Urothelium cell line (cell line): ENCODE data around the gene AP2A2.
A peak's percentile ranks its signal among the peaks of the same experiment; 100 is the strongest.

Experiments
- DNase-seq: peaks from one replicate; pipeline ENCODE4 v3.0.0; 2011; ENCODE audit warnings: low spot score, mixed read lengths
- FAIRE-seq: peaks from 2 replicates; lab custom pipeline; 2011; peaks lifted over from hg19 to GRCh38; lab: Jason Lieb, UNC

AP2A2 gene

DNA sequence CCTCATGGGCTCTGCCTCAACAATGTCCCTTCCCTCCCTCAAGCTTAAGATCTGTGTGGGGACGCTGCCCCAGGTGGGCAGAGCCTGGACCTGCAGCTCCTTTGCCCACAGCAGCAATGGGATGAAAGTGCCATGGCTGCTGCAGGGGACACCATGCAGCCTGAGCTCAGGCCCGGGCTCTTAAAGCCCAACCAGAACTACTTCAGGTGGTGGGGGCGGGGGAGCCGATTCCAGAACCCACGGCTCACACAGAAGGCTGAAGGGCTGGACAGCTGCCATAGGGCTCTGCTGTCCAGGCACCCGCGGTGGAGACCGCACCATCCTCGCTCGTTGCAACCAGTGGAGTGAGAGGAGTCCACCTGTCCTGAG lies 27.5 kb upstream of the AP2A2 start:
- DNase-seq (no peak), FAIRE-seq (no peak)

DNA sequence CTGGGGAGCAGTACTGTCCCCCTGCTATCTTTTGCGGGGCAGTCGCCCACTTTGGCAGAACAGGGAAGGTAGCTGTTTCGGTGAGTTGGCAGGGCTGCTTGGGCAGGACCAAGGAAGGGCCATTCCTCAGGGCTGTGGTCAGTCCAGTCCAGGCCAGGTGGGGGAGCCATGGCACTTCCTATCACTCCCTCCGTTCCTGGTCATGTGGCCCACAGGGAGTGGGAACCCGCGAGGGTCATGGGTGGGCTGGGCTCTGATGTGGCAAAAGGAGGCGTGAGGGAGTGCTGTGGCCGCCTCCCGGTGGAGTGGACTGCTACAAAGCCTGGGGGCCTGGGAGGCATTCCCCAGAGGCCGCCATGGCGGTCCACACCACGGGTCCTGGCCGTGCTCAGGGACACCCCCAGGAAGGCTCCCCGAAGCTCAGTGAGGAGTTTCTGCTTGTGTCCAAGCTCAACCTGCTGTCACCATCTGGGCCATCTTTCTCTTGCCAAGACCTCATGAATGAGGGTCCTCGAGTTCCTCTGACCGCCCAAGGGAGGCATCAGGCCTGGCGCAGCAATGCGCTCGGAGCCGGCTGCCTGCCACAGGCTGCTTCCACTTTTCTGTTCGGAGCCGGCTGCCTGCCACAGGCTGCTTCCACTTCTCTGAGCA lies 27.0 kb upstream of the AP2A2 start:
- DNase-seq (no peak), FAIRE-seq (no peak)

DNA sequence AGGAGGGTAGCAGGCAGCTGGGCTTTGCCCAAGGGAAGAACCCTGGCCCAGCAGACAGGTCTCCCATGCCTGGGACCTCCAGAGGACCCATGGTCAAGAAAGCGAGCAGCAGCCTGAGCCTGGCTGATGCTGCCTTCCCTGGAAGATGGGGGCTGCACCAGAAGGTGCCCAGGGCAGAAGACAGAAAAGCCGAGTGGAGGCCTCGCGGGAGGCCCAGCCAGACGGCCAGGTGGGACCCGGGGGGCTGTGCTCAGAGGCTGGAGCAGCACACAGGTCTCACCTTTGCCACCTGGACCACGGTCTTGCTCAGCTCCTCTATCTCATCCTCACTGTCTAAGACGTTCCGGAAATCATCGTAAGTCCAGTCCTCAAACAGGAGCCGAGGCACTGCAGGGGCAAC lies 25.9 kb upstream of the AP2A2 start:
- no peak for DNase-seq
- FAIRE-seq, result no peak

DNA sequence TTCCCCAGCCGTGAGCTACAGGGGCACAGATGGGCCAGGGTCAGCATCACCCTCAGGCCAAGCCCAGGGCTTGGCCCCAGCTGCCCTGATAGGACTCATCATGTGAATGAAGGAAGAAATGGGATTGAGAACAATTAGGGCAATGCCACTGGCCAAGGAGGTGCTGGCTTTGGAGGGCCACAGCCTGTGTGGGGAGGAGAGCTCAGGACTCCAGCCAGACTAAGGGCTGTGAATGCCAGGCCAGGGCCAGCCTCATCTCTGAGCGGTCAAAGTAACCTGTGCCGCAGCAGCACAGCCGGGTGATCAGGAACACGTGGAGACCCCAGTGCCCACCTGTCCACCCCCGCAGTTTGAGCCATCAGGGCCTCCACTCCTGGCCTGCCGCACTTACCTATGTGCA lies 25.1 kb upstream of the AP2A2 start:
- DNase-seq (no peak), FAIRE-seq (no peak)

DNA sequence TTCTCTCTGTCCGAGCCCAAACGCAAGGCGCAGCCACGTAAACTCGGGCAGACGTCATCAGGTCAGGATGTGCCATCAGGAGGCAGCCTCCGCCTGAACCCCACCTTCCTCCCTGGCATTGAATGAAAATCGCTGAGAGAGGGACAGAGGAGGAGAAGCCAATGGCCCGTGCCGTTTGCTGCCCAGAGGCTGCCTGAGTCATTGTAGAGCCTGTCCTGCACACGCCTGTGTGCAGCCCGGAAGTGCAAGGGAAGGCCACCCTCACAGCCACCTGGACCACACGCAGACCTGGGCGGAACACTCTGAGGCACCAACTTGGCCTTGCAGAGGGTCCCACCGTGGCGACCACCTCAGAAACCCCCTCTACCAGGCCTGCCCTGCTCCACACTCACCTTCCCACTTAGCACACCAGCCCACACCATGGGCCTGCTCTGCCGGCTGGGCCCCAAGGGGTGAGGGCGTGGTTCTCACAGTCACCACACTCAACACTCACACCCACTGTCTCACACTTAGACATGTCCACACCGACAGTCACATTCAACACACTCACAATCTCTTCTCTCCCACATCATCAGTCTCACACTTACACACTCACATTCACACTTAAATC lies 24.1 kb upstream of the AP2A2 start:
- no peak for FAIRE-seq

DNA sequence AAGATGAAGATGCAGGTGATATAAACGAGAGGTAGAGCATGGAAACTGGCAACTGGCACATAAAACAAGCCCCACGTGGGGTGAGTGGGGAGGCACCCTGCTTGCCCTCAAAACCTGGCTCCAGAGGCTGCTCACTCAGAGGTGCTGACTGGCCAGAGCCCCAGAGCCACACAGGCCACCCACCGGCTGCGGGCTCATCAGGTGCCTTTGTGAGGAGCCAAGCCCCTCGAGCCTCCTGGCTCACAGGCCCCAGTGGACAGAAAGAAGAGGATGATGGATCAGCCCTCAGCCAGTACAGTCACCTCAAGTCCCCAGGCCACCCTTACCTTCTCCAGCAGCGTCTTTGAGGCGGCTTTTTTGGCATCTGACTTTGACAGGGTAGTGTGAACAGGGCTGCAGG lies 21.3 kb upstream of the AP2A2 start:
- FAIRE-seq, result no peak

More for the DNA sequence above, 24.1 kb upstream of the AP2A2 start:
- no peak for DNase-seq

DNA sequence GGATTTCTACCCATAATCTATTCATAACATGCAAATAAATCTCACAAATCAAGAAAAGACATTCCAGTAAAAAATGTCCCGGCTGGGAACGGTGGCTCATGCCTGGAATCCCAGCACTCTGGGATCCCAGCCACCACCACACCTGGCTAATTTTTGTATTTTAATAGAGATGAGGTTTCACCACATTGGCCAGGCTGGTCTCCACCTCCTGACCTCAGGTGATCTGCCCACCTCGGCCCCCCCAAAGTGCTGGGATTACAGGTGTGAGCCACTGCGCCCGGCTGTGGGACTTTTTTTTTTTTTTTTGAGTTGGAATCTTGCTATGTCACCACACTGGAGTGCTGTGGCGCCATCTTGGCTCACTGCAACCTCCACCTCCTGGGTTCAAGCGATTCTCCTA lies 19.7 kb upstream of the AP2A2 start:
- no peak for FAIRE-seq
- DNase-seq, result no peak

More for the DNA sequence above, 21.3 kb upstream of the AP2A2 start:
- DNase-seq, result no peak

DNA sequence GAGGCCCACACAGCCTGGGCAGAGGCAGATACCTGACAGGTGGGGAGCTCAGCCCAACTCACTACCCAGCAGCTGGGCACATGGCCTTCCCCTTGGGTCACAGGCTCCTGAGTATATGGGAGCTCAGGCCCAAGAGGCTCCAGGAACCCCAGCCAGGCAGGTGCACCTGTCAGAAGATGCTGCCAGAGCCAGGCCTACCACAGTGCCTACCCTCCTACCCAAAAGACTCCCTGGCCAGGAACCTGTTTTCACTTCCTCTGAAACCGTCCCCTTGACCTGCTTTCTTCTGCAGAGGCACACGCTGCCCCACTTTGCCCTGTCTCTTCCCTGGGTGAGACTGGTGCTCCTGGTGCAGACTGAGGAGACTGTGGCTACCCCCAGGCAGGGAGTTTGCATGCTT lies 18.0 kb upstream of the AP2A2 start:
- no peak for DNase-seq
- no peak for FAIRE-seq

DNA sequence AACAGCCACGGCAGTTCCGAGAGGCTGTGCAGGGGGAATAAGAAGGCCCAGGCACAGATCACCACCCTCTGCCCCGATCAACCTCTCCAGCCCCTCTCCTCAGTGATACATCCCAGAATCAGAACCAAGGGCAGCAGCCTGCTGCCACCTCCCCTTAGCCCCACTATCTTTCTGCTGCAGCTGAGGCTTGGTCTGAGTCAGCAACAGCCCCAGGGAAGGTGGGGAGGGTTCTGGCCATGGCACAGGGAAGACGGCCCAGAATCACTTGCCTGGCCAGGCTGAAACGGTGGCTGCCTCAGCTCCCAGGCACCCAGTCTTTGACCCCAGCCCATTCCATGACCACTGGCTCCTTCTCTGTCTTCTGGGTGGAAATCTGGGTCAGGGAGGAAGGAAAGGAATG lies 17.4 kb upstream of the AP2A2 start:
- DNase-seq (no peak), FAIRE-seq (no peak)

DNA sequence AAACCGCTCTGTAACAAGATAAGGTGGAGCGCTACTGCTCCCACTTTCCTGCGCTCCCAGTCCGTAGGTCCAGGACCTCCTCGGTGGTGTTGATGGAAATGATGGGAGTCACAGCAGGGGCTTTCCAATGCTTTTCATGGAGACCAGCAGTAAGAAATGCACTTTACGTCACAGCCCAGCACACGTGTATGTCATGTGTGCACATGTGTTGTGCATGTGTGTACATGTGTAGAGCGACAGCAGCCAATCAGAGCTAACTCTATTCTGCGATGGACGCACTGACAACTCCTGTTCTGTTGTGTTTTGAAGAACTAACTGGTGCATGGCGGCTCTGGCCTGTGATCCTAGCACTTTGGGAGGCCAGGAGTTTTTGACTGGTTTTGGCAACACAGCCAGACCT lies 16.3 kb upstream of the AP2A2 start:
- DNase-seq (no peak), FAIRE-seq (no peak)

DNA sequence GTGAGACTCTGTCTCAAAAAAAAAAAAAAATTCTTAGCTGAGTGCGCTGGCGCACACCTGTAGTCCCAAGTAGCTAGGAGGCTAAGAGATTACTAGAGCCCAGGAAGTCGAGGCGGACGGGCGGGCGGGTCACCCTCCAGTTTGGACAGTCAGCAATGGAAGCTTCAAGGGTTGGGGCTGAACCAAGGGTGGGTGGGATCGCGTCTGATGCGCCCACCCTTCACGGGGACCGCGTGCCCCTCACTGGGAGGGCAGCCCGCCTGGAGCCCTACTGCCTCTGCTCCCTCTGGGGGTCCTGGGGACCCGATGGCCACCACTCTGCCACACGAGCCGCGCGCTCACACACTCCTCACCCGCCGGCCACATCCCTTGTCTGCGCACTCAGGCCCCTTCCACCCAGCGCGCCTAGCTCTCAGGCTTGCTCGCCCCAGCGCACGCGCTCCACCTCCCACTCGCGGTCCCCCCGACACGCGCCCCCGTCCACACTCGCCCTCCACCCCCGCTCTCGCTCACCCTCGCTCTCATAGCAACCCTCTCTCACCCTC lies 15.6 kb upstream of the AP2A2 start:
- no peak for DNase-seq
- FAIRE-seq, result no peak

DNA sequence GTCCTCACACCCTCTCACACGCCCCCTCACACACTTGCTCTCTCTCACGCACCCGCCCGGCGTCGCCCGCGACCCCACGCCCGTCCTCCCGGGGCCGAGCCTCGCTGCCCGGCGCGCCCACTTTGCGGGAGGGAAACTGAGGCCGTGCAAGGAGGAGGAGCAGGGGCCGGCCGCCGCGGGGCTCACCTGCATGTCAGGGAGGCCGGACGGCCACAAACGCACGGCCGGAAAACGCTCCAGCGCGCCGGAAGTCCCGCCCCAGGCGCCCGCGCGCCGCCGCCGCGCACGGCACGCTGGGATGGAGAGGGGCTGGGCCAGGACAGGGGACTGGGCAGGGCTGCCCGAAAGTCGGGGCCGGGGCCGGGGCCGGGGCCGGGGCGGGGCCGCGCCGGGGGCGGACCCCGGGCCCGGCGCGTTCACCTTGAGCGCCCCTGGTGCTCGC lies 15.1 kb upstream of the AP2A2 start, which contains the start of gene CHID1:
CHID1 (minus strand) TSS at position 222 of the 442 bp plus-strand sequence. CDS start 5,994 bp downstream, outside the sequence.
- no peak for FAIRE-seq
- peak; percentile 95 for DNase-seq

DNA sequence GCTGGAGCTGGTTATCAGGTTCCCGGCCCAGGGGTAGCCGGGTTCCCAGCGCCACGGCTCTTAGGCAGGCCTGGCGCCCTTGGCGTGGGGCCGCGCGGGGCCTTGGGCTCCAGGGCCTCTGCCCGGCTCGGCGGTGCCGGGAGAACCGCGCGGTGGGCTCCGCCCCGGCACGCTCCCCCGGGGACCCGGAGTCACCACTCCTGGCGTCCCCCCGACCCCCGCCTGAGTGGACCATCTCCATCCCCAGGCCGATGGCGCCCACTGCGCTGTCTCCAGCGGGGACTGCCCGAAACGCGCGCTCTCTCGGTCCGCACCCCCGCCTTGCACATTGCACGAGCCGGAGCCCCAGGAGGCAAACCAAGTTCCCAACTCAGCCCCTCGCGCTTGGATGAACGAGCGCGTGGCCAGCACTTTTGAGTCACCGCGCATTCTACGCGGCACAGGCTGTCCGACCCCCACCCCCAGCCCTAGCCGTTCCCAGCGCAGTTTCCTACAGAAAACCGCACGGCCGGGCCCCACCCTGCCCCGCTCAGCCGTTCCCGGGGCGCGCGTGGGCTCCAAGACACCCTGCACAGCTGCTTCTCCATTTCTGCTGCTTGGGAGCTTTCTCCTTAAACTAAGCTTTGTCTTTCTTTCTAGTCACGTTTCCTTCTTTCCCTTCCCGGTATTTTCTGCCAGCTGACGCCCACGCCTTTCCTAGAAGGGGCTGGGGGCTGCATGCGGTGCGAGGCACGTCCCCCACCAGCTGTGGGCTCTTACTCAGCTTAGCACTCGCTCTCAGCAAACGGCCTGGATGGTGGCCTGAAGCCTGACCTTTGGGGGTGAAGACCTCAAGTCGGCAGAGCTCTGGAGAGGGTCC lies 14.4 kb upstream of the AP2A2 start:
- DNase-seq, result no peak
- FAIRE-seq, result no peak

DNA sequence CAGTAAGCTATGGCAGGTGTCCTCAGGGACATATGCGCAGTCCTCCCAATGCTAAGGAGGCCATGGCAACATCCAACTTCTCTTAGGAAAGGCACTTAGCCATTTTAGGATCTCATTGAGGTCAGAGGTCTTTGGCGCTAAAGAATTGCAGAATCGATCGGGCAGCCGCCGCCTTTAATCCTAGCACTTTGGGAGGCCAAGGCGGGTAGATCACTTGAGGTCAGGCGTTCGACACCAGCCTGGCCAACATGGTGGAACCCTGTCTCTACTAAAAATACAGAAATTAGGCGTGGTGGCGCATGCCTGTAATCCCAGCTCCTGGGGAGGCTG lies 13.8 kb upstream of the AP2A2 start:
- DNase-seq (no peak), FAIRE-seq (no peak)

DNA sequence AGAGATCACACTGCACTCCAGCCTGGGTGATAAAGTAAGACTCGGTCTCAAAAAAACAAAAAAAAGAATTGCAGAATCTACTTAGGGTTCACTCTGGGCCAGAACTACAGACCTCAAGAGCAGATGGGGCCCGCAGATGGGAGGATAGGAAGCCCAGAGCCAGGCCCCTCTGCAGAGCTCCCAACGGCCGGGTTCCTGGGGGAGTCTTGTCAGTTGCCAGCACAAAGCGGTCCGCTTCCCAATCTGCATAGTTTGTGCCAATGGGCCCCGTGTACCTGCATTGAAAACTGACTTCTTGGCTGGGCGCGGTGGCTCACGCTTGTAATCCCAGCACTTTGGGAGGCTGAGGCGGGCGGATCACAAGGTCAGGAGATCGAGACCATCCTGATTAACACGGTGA lies 13.4 kb upstream of the AP2A2 start:
- FAIRE-seq (no peak), DNase-seq (no peak)

DNA sequence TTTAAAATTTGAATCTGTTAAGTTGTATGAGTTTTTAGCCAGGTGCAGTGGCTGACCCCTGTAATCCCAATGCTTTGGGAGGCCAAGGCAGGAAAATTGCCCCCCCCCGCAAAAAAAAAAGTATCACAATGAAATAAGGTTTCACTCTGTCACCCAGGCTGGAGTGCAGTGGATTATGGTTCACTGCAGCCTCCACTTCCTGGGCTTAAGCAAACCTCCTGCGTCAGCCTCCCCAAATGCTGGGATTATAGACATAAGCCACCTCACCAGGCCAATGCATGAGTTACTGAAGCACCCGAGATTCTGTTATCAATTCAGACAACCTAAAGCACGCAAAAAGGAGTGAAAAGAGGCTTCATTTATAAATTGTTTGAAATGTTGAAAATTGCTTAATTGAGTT lies 12.6 kb upstream of the AP2A2 start:
- DNase-seq (no peak), FAIRE-seq (no peak)

DNA sequence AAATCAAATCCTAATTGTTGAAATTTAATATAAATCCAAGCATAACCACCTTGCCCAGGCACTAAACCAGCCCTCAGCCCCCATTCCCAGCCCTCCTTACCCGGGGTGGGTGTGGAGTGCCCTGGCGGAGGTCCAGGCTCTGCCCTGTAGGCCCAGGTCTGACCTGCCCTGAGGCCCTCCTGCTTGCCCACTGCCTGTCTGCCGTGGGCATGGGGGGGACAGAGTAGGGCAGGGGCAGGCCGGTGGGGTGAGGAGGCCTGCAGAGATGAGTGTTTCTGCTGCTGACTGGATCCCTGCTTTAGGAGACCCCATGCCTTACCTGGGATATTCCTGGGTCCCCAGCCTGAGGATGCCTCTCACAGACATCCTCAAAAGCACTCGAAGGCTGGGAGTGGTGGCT lies 11.5 kb upstream of the AP2A2 start:
- DNase-seq, result no peak
- no peak for FAIRE-seq

DNA sequence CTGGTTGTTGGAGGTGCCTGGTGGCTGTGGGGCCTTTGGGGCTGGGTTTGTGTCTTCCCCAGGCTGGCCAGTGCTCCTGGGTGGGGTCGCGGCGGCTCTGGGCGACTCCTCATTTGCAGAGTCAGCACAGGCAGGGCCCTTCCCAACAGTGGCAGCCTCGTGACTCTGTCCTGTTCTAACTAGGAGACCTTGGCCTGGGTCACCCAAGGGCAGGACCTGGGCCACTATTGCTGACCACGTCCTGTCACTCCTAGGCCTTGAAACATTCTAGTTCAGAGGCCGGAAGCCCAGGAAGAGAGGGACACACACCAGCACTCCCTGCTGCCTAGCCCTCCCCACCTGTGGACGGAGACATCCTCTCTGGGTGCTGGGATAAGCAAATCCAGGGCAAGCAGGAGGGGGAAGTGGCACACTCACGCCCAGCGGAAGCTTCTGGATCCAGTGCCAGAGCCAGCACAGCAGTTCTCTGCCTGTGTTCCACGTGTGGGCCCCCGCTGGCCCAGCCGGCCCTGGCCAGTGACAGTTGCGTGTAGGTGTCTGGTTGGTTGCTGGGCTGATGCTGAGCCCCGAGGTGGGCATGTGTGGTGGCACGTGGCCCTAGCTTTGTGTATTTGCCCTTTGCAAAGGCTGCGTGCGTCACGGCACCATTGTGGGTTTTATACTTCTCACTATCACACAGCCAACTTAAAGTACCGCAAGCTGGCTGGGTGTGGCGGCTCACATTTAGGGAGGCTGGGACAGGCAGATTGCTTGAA lies 10.7 kb upstream of the AP2A2 start:
- DNase-seq, result no peak
- no peak for FAIRE-seq

DNA sequence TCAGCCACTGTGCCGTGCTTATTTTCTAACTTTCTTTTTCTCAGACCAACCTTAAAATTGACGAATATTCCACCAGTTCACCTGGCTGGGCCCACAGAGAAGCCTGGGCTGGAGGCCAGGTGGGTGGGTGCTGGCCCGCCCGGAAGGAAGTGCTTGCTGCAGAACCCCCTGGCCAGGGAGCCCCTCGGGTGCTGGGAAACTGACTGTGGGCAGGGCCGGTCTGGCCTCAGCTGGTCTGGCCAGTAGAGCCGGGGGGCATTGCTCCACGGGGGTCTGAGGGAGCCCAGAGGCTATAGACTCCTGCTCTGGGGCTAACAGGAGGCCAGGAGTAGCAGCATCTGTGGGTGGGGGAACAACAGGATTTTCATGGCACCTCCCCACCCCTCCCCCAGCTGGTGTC lies 8.2 kb upstream of the AP2A2 start:
- FAIRE-seq, result no peak
- no peak for DNase-seq

DNA sequence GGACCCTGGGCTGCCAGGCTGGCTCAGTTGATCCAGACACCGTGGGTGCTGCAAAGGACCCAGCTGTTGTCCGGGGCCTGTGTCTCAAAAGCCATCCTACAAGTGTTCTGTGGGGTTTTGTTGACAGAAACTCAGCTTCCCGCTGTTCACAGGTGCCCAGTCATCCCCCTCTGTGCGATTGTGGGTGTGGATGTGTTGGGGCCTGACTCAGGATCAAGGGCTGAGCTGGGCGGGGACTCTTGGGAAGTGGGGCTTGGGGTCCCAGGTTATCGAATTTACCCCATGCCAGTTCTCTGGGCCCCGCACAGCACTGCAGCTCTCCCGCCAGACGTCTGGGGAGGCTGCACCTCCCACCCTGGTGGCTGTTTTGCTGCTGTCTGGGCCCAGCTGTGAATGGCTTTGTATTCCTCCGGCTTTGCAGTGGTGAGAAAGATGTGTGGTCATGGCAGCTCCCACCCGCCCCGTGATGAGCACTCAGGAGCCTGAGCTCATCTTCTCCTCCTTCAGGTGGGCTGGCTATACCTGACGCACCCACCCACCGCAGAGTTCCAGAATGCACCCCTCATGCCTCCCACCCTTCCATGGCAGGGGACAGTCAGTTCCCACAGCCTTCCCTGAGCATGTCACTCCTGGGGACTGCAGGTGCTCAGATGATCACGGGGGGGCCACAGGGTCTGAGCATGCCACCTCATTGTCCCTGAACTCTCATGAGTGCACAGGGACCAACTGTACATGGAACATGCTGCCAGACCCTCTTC lies 3.6 kb upstream of the AP2A2 start:
- FAIRE-seq (no peak), DNase-seq (no peak)
